ENCODE measurements around the gene SCRN2. TPM values are rescaled to one million over a fixed set of nuclear protein-coding genes. Genes with fewer than 3 reads are reported as not detected.

The SCRN2 gene
- total and polyA plus RNA-seq, 3 donors from 2014 or later: 25.6 to 38.0 (median 31.0) TPM

DNA sequence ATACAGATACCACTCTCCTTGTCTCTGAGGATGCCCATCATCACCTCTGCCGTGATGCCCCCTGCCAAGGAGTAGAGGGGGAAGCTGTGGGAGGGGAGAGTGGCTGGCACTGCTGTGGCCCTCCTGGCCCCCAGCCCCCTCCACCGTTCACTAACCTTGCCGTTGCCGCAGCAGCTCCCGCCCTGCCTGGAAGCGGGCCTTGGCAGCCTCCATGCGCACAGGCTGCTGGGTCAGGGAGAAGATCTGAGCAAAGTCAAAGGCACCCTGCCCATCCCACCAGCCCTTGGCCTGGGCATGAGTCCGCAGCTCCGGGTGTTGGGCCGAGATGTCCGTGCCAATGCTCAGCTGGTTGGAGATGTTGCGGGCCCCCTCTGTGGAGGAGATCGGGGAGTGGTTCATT lies 2.4 kb downstream of the SCRN2 start:
- Histone ChIP-seq H3K27me3 (no peaks in the 10 kb centered on the region), H3K4me1 (peaks cover 18% of the 10 kb centered on the region), H3K9me3 (no peaks in the 10 kb centered on the region), H3K27ac (no peak overlapping the region), H3K4me3 (no peak overlapping the region), H3K36me3 (ENCODE audit: low read depth, missing control alignments) (no peaks in the 10 kb centered on the region)
- intact Hi-C loops (cut with DNase I; ENCODE audit: low total_unique reads): no loop called here
- WGBS, 2 donors: 91 to 95% methylated on average over 10 to 13 of the region's 13 CpGs
- DNase-seq: no peak
- TF ChIP-seq POLR2A (IDR thresholded peaks at IDR 0.05) (no peak), CTCF (IDR thresholded peaks at IDR 0.05) (no peak)

DNA sequence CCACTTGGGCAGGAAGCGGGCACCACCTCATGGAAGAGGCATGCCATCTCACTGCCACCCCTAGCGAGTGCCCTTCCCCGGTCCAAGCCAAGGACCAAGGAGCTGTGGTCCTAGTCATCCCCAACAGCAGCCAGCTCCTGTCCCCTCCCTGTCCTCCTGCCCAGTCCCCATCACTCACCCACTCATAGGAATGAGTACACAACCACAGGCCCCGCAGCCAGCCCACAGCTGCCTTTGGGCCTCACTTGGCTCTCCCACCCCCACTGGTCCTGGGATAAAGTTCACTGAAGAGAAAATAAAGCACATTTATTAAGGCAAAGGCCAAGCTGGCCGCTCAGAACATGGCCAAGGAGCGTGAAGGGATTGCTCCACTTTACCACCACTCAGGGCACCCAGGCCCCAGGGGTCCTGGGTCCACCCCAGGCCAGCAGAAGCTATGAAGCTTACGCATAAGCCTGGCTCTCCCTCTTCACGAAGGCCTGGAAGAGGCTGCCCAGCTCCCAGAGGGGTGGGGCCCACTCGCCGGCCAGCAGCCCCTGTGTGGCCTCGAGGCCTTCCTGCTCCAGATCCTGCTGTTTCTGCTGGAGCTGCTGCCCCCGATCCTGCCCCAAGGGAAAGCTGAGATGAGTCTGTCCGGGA lies 3.6 kb downstream of the SCRN2 start:
- H3K4me1 ChIP-seq: peaks cover 18% of the 10 kb centered on the region
- no peaks in the 10 kb centered on the region for H3K27me3 ChIP-seq
- H3K4me3 ChIP-seq: no peak overlapping the region
- no peaks in the 10 kb centered on the region for H3K9me3 ChIP-seq
- H3K36me3 ChIP-seq (ENCODE audit: low read depth, missing control alignments): no peaks in the 10 kb centered on the region
- 66 to 69% methylated on average over 7 to 13 of the region's 13 CpGs for WGBS, 2 donors
- intact Hi-C loops (cut with DNase I; ENCODE audit: low total_unique reads): no loop called here
- peak; percentile 30 for DNase-seq
- peak overlapping the region in 1 of 2 donors; percentile 10 for H3K27ac ChIP-seq
- TF ChIP-seq CTCF (IDR thresholded peaks at IDR 0.05) (no peak), POLR2A (IDR thresholded peaks at IDR 0.05) (no peak)

- 82% methylated on average over 6 of the region's 6 CpGs; no CpG with 5 or more reads in 1 of the 2 donors for WGBS, 2 donors
- Histone ChIP-seq H3K9me3 (no peaks in the 10 kb centered on the region), H3K4me1 (peaks cover 18% of the 10 kb centered on the region), H3K27me3 (no peaks in the 10 kb centered on the region), H3K4me3 (no peak overlapping the region), H3K27ac (no peak overlapping the region), H3K36me3 (ENCODE audit: low read depth, missing control alignments) (no peaks in the 10 kb centered on the region)
- DNase-seq: no peak
- no peak for TF ChIP-seq CTCF (IDR thresholded peaks at IDR 0.05)
- TF ChIP-seq POLR2A (IDR thresholded peaks at IDR 0.05): no peak
- intact Hi-C loops (cut with DNase I; ENCODE audit: low total_unique reads): no loop called here
Measured at GRCh38 chr17:47836601-47837000, 4.5 kb downstream of the SCRN2 start.

DNA sequence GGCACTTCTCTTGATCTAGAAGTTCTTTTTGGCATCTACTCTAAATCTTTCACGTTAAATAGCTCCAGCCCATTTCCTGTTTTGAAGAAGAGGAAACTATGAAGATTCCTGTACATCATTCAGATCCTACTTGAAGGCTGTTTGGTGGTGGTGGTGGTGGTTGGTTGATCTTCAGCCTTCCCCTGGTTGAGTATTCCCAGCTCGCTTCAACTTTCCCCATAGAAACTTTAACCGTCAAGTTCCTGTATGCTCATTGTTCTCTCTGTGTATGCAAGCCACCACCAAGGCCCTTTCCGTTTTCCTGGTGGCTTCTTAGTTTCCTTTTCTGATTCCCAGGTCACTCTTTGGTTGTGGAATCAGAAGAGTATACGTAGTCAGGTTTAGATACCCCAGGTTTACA lies 6.3 kb downstream of the SCRN2 start:
- 65 to 67% methylated on average over 5 of the region's 5 CpGs for WGBS, 2 donors
- H3K9me3 ChIP-seq: no peaks in the 10 kb centered on the region
- no peak for TF ChIP-seq CTCF (IDR thresholded peaks at IDR 0.05)
- TF ChIP-seq POLR2A (IDR thresholded peaks at IDR 0.05): no peak
- H3K27me3 ChIP-seq: no peaks in the 10 kb centered on the region
- intact Hi-C loops (cut with DNase I; ENCODE audit: low total_unique reads): no loop called here
- H3K4me3 ChIP-seq: no peak overlapping the region
- no peak overlapping the region for H3K27ac ChIP-seq
- H3K4me1 ChIP-seq: peaks cover 13% of the 10 kb centered on the region
- no peak for DNase-seq
- H3K36me3 ChIP-seq (ENCODE audit: low read depth, missing control alignments): no peaks in the 10 kb centered on the region

GRCh38 chr17:47831934-47832327 lies 9.1 kb downstream of the SCRN2 start:
- peak overlapping the region; percentile 67 to 78 for H3K4me3 ChIP-seq
- no peaks in the 10 kb centered on the region for H3K9me3 ChIP-seq
- intact Hi-C loops (cut with DNase I; ENCODE audit: low total_unique reads): no loop called here
- peaks cover 13% of the 10 kb centered on the region for H3K4me1 ChIP-seq
- TF ChIP-seq CTCF (IDR thresholded peaks at IDR 0.05) (no peak), POLR2A (IDR thresholded peaks at IDR 0.05) (no peak)
- H3K27ac ChIP-seq: no peak overlapping the region
- H3K36me3 ChIP-seq (ENCODE audit: low read depth, missing control alignments): no peaks in the 10 kb centered on the region
- H3K27me3 ChIP-seq: no peaks in the 10 kb centered on the region
- 9% methylated on average over 7 of the region's 7 CpGs for WGBS, 2 donors
- no peak for DNase-seq
